SH-SY5Y (cell line): Measurements from ENCODE around the gene ZNF554.

ENCODE experiments used
- GATA2 ChIP-seq: IDR thresholded peaks from 2 replicates; pipeline ENCODE4 v1.6.1; 2011; ENCODE audit warnings: mild to moderate bottlenecking, low read depth, low read length
- GATA3 ChIP-seq: IDR thresholded peaks from 2 replicates; pipeline ENCODE4 v1.6.1; 2011; ENCODE audit warnings: low read depth, mild to moderate bottlenecking, low read length, moderate library complexity

The ZNF554 gene

DNA sequence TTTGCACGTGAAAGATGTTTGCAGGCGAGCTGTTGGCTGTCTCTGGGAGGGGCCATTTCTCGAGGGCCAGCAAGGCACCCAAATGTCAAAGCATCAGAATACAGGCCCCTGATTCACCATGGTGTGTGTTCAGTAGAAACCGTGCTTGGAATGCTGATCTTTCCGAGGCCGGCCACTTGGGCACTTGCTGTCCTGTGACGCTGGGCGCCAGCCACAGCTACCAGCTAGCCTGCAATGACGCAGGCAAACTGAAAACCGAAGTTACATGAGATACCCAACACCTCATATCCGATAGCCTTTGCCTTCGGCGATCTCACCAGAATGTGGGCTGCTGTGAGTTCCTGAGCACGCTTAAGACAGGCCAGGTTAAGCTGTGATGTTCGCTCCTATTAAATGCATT, 22.4 kb upstream of the ZNF554 start:
- TF ChIP-seq GATA2 = no peak
- no peak for TF ChIP-seq GATA3

- TF ChIP-seq GATA2 (no peak), GATA3 (no peak)
Observed at GRCh38 chr19:2798158-2798685, 21.4 kb upstream of the ZNF554 start.

DNA sequence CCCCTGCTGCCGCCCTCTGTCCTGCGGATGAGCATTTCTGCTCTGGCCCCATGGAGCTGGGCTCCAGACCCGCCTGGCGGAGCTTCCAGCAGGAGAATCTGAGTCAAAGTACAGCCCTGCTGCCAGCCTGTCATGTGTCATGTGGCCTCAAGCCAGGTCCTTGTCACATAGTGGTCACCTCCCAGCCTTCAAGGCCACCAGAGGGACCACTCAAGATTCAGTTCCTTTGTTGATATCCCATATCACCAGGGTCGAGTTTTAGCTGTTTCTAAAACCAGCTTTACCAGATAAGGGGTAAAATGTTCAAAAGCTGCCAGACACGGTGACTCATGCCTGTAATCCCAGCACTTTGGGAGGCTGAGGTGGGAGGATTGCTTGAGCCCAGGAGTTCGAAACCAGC, 20.9 kb upstream of the ZNF554 start:
- TF ChIP-seq GATA3 (no peak), GATA2 (no peak)

DNA sequence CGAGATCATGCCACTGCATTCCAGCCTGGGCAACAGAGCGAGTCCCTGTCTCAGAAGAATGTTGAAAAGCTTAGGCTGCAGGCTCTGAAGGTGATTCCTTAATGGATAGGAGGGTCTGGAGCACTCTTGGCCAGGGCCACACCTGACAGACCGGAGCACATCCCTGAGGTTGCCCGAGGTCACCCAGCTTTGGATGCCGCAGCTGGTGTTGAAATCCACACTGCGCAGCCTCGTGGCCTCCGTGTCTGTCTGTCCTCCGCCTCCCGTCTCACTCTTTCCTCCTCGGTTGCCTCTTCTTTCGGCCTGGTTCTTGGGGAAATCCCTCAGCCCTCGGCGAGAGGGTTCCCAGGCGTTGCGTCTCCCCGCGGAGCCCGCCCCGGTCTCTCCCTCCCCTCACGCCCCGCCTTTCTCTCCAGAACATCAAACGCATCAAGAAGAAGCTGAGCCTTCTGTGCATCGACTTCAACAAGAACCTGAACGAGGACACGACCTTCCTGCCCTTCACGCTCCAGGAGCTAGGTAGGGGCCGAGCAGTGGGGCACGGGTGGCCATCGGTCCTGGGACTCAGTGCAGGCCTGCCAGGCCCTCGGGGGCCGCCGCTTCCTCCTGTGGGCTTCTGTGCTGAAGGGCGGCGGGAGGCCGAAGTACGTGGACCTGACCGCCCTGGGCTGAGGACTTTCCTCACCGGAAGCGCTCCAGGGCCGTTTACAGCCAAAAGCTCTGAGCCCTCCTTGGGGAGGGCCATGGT, 20.2 kb upstream of the ZNF554 start:
- TF ChIP-seq GATA3 = no peak
- TF ChIP-seq GATA2 = no peak

- no peak for TF ChIP-seq GATA2
- no peak for TF ChIP-seq GATA3
Observed at GRCh38 chr19:2800506-2800905, 19.2 kb upstream of the ZNF554 start.

DNA sequence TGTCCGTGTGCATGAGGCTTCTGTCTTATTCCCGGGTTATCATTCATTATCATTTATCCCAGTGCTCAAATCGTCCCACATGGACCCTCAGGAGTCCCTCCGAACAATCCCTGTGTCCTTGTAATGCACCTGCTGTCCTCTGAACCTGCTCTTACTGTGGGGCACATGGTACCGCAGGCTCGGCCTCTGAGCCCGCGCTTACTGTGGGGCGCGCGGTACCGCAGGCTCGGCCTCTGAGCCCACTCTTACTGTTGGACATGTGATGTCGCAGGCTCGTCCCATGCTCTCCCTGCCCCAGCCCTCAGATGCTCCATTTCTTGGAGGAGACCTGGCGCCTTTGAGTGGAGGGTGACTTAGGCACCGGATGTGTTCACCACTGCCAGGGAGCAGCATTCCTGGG, 16.8 kb upstream of the ZNF554 start:
- TF ChIP-seq GATA3 (no peak), GATA2 (no peak)

DNA sequence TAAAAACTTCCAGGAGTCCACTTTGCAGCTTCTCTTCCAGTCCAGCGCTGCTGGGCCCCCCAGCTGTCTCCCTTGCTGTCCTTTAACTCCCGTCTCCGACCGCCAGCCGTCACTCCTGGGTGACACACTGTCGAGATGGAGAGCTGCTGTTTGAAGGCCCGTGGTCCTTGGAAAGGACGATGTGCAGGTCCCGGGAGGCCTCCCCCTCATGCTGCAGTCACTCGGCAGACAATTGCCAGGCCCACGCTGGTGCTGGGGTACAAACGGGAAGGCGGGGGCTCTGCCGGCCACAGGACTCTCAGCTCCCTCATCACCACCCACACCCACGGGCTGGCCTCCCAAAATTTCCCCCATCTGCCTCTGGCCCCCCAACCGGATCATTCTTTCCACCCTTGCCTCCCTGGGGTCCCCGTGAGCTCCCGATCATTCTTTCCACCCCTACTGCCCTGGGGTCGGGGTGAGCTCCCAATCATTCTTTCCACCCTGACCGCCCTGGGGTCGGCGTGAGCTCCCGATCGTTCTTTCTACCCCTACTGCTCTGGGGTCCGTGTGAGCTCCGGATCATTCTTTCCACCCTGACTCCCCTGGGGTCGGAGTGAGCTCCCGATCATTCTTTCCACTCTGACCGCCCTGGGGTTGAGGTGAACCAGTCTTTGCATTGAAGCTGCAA, 16.0 kb upstream of the ZNF554 start:
- TF ChIP-seq GATA2 (no peak), GATA3 (no peak)

- TF ChIP-seq GATA3 (no peak), GATA2 (no peak)
Observed at GRCh38 chr19:2804156-2805004, 15.3 kb upstream of the ZNF554 start.

GRCh38 chr19:2805261-2805900, 14.3 kb upstream of the ZNF554 start:
- TF ChIP-seq GATA3 (no peak), GATA2 (no peak)

DNA sequence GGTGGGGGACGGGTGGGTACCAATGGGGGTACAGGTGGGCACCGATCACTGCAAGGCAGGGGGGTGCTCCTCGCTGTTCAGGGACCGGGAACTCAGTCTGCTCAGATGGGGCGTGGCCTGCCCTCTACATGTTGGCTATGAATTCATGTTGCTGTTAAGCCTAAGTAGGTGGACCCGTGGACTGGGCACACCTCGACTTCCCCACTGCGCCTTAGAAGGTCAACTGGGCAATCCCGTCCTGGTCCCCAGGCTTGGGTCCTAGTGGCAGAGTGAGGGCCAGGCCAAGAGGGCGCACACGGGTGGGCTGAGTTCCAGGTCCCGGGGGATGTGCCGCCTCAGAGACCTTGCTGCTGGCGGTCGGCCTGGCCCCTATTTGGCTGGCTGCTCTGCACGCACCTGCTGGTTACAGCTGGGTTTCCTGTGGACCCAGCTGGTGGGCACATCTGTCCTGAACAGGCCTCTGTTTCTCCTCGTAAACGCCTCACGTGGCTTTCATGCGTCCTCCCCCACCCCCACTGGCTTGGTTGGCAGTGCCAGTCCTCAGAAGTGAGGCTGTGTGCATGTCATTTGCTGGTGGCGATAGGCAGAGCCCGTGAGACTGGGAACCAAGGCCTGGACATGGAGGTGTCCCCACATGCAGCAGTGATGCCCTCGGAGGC, 13.5 kb upstream of the ZNF554 start:
- TF ChIP-seq GATA2 = no peak
- TF ChIP-seq GATA3 = no peak

DNA sequence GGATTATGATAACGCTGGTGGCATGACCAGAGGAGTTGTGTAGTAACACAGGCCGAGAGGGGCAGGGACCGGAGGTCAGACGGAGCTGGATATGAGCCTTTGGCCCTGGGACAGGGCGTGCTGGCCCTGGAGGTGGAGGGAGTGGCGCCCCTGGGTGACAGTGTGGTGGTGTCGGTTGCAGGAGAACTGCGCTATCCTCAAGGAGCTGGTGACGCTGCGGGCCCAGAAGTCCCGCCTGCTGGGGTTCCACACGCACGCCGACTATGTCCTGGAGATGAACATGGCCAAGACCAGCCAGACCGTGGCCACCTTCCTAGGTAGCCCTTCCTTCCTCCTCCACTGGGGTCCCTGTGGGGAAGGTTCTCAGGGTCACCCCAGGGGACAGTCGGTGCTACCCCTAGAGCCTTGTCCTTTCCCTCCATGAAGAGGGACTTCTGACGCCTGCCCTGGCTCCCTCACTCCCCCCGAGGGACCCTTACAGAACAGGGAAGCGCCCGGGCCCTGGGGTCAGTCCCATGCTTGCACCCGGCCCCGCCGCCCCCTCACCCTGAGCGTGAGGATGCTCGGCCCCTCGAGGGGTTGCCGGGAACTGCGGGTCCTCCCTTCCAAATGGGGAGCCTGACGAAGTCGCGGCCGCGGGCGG, 12.8 kb upstream of the ZNF554 start:
- TF ChIP-seq GATA2 = no peak
- no peak for TF ChIP-seq GATA3

GRCh38 chr19:2807379-2808128, 12.1 kb upstream of the ZNF554 start:
- TF ChIP-seq GATA2 (no peak), GATA3 (no peak)
